Activated T-cell treated with anti-CD3 and anti-CD28 coated beads for 1 hour (primary cell): Measurements from ENCODE around the gene HBE1.
"Not testable (repeated sequence)": the region's sequence is repeated elsewhere in the genome, so short reads cannot be mapped to it uniquely, and the experiment has no call there.

Experiments used
- DNase-seq: peaks from one replicate; pipeline ENCODE4 v3.0.0-alpha.2; 2020; ENCODE audit warnings: low read depth

The HBE1 gene

GRCh38 chr11:5269715-5270147 lies at the start of gene HBE1:
Gene HBE1 (minus strand): TSS chr11:5269945. CDS start chr11:5269890, 55 bp downstream.
- DNase-seq = no peak

DNA sequence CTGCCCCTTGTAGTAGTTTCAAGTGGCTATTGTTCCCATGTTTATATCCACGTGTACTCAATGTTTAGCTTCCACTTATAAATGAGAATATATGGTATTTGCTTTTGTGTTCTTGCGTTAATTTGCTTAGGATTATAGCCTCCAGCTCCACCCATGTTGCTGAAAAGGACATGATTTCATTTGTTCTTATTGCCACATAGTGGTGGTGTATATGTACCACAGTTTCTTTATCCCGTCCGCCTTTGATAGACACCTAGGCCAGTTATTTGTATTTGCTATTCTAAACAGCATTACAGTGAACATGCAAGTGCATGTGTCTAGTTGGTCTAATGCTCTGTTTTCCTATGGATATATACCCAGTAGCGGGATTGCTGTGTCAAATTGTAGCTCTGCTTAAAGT lies 47.5 kb upstream of the HBE1 start:
- DNase-seq = no peak

GRCh38 chr11:5313326-5314023 lies 43.7 kb upstream of the HBE1 start:
- not testable (repeated sequence) for DNase-seq

GRCh38 chr11:5310423-5310822 lies 40.7 kb upstream of the HBE1 start:
- DNase-seq = no peak

- DNase-seq = no peak
Measured at GRCh38 chr11:5307256-5308019, 37.7 kb upstream of the HBE1 start.

GRCh38 chr11:5304046-5304445 lies 34.3 kb upstream of the HBE1 start:
- no peak for DNase-seq

DNA sequence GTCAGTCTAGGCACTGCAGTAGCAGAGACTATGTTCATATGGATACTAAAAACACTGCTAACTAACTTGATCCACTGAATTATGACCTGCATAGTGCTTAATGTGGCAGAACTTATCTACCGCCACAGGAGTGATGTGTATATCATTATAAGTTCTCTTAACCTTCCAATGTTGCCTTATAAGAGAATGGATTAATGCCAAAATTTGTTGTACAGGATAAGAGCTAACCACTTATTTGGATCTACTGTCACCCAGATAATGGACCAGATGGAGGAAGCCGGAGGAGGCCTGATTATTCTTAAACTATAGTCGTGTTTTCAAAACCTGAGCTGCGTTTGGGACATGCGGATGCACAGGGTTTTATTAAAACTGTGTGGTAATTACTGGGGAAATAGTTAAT lies 33.9 kb upstream of the HBE1 start:
- DNase-seq = no peak

- no peak for DNase-seq
Measured at GRCh38 chr11:5301846-5302245, 32.1 kb upstream of the HBE1 start, which contains the start of gene OR51B4. Gene OR51B4 (minus strand): TSS chr11:5301946. CDS start chr11:5301946, 0 bp downstream.

GRCh38 chr11:5300251-5300650 lies 30.5 kb upstream of the HBE1 start:
- no peak for DNase-seq

- DNase-seq = no peak
Measured at GRCh38 chr11:5298451-5298850, 28.7 kb upstream of the HBE1 start.

GRCh38 chr11:5297721-5298323 lies 28.1 kb upstream of the HBE1 start:
- no peak for DNase-seq

GRCh38 chr11:5294342-5294995 lies 24.7 kb upstream of the HBE1 start:
- not testable (repeated sequence) for DNase-seq

DNA sequence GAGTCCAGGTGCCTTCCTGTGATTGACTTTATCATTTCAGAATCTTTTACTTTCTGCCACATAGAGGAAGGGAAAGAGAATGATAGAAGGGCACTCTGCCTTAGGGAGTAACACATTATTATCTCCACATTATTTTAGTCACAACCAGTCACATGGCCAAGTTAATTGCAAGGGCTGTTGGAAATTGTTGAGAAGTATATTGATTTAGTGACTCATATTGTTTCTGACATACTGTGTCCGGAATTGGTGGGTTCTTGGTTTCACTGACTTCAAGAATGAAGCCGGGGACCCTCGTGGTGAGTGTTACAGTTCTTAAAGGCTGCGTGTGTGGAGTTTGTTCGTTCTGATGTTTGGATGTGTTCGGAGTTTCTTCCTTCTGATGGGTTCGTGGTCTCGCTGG lies 23.3 kb upstream of the HBE1 start:
- DNase-seq = no peak

GRCh38 chr11:5291207-5291838 lies 21.6 kb upstream of the HBE1 start:
- no peak for DNase-seq

- DNase-seq = no peak
Measured at GRCh38 chr11:5290106-5290505, 20.4 kb upstream of the HBE1 start.

- DNase-seq = no peak
Measured at GRCh38 chr11:5289696-5290095, 20.0 kb upstream of the HBE1 start.

GRCh38 chr11:5288906-5289550 lies 19.3 kb upstream of the HBE1 start:
- no peak for DNase-seq

DNA sequence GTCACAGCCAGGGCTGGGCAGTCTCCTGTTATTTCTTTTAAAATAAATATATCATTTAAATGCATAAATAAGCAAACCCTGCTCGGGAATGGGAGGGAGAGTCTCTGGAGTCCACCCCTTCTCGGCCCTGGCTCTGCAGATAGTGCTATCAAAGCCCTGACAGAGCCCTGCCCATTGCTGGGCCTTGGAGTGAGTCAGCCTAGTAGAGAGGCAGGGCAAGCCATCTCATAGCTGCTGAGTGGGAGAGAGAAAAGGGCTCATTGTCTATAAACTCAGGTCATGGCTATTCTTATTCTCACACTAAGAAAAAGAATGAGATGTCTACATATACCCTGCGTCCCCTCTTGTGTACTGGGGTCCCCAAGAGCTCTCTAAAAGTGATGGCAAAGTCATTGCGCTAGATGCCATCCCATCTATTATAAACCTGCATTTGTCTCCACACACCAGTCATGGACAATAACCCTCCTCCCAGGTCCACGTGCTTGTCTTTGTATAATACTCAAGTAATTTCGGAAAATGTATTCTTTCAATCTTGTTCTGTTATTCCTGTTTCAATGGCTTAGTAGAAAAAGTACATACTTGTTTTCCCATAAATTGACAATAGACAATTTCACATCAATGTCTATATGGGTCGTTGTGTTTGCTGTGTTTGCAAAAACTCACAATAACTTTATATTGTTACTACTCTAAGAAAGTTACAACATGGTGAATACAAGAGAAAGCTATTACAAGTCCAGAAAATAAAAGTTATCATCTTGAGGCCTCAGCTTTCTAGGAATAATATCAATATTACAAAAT lies 18.6 kb upstream of the HBE1 start:
- no peak for DNase-seq

GRCh38 chr11:5286901-5287300 lies 17.2 kb upstream of the HBE1 start:
- no peak for DNase-seq

GRCh38 chr11:5286351-5286750 lies 16.6 kb upstream of the HBE1 start:
- DNase-seq = no peak
